RWPE1 (cell line): ENCODE measurements around the gene SLC5A6.
A peak's percentile ranks its signal among the peaks of the same experiment; 100 is the strongest.

Source experiments
- CTCF ChIA-PET: fragments of 350-600 bp; sonication (Branson Sonifier 250); formaldehyde crosslinking; extraction: SDS; loops from one replicate; lab custom pipeline; 2021; lab: Yijun Ruan, JAX
- POLR2A ChIA-PET: fragments of 400-600 bp; formaldehyde crosslinking; extraction: SDS; loops from one replicate; lab custom pipeline; 2020; ENCODE audit warnings: antibody characterized with exemption; ENCODE audit not compliant: low non-redundant PET; lab: Yijun Ruan, JAX
- DNase-seq: peaks from one replicate; pipeline ENCODE4 v3.0.0; 2012; ENCODE audit warnings: low spot score
- H3K27ac ChIP-seq: fragments of 450-650 bp; 2 replicates; pipeline ENCODE4 v1.5.1; 2017
- CTCF ChIP-seq: fragments of 450-650 bp; conservative IDR thresholded peaks from 2 replicates; pipeline ENCODE4 v1.5.1; 2017; ENCODE audit warnings: low read depth, mild to moderate bottlenecking

SLC5A6 gene

GRCh38 chr2:27159271-27159670, 52.8 kb downstream of the SLC5A6 start:
- H3K27ac ChIP-seq: no peak overlapping the region
- ChIA-PET CTCF (interaction anchor here (1.1 to 3.0 kb wide), 2 partner anchors 11 to 41 kb away, joined by 4 to 11 read pairs; no protein-coding TSS in a partner anchor), POLR2A (no interaction called here)
- TF ChIP-seq CTCF: no peak
- no peak for DNase-seq

- POLR2A ChIA-PET: no interaction called here
- TF ChIP-seq CTCF: no peak
- no peak overlapping the region for H3K27ac ChIP-seq
- no peak for DNase-seq
- CTCF ChIA-PET: interaction anchor here (0.8 to 3.0 kb wide), 3 partner anchors 11 to 107 kb away, joined by 3 to 11 read pairs (median 4); no protein-coding TSS in a partner anchor
Observed at GRCh38 chr2:27158468-27158867, 53.6 kb downstream of the SLC5A6 start.

GRCh38 chr2:27155069-27155520, 57.0 kb downstream of the SLC5A6 start:
- peak; percentile 41 for DNase-seq
- TF ChIP-seq CTCF: no peak
- POLR2A ChIA-PET: no interaction called here
- H3K27ac ChIP-seq: no peak overlapping the region
- CTCF ChIA-PET: no interaction called here

- POLR2A ChIA-PET: no interaction called here
- H3K27ac ChIP-seq: no peak overlapping the region
- no peak for DNase-seq
- CTCF ChIA-PET: interaction anchor here (0.6 kb wide), 1 partner anchor 93 kb away, joined by 4 read pairs; no protein-coding TSS in a partner anchor
- TF ChIP-seq CTCF: no peak
Observed at GRCh38 chr2:27154488-27154887, 57.6 kb downstream of the SLC5A6 start.

GRCh38 chr2:27152796-27153464, 59.1 kb downstream of the SLC5A6 start:
- peak; percentile 31 for DNase-seq
- ChIA-PET CTCF (interaction anchor here (0.9 kb wide), 1 partner anchor 66 kb away, joined by 6 read pairs; no protein-coding TSS in a partner anchor), POLR2A (no interaction called here)
- no peak for TF ChIP-seq CTCF
- H3K27ac ChIP-seq: no peak overlapping the region

- peak; percentile 17 for DNase-seq
- ChIA-PET POLR2A (no interaction called here), CTCF (interaction anchor here (0.6 to 0.9 kb wide), 2 partner anchors 30 to 67 kb away, joined by 3 to 6 read pairs; no protein-coding TSS in a partner anchor)
- TF ChIP-seq CTCF: no peak
- H3K27ac ChIP-seq: no peak overlapping the region
Observed at GRCh38 chr2:27152102-27152795, 59.8 kb downstream of the SLC5A6 start.
